ENCODE measurements around the gene FGF1. TPM values are rescaled to one million over a fixed set of nuclear protein-coding genes. Genes with fewer than 3 reads are reported as not detected.

FGF1 gene
- under 1 TPM in 5 of 6 experiments, not detected in 1; 0.12 to 0.56 (median 0.42) TPM for total RNA-seq
- long read RNA-seq, result 0 reads

- H3K4me1 ChIP-seq, result no peaks in the 10 kb centered on the region
- no peak within 1 kb of the TSS for H3K27ac ChIP-seq
- intact Hi-C loops (cut with DNase I), result no loop called here
- H3K36me3 ChIP-seq, result no peaks in the 10 kb centered on the region
- H3K27me3 ChIP-seq, result no peaks in the 10 kb centered on the region
- ATAC-seq (peak in 1 of 4 donors; percentile 24), DNase-seq (no peak)
- WGBS (ENCODE audit: insufficient coverage, low coverage, low lambda C conversion rate, missing lambda C conversion rate), result 68% methylated on average over 9 of the region's 12 CpGs
- TF ChIP-seq POLR2A (IDR thresholded peaks at IDR 0.05) (no peak), CTCF (IDR thresholded peaks at IDR 0.05) (no peak)
- no peaks in the 10 kb centered on the region for H3K9me3 ChIP-seq
- H3K4me3 ChIP-seq, result no peak within 1 kb of the TSS
Observed at GRCh38 chr5:142685418-142686209, at the start of gene FGF1. Gene FGF1, minus strand, starts transcription at chr5:142686090. Its CDS starts 71,963 bp downstream, at chr5:142614127.

GRCh38 chr5:142727735-142728047, 41.8 kb upstream of the FGF1 start:
- intact Hi-C loops (cut with DNase I), result no loop called here
- H3K27ac ChIP-seq, result no peak overlapping the region
- H3K4me1 ChIP-seq, result no peaks in the 10 kb centered on the region
- no peaks in the 10 kb centered on the region for H3K36me3 ChIP-seq
- no peak overlapping the region for H3K4me3 ChIP-seq
- DNase-seq, result no peak
- H3K27me3 ChIP-seq, result no peaks in the 10 kb centered on the region
- TF ChIP-seq POLR2A (IDR thresholded peaks at IDR 0.05), result no peak
- ATAC-seq, result no peak
- no peaks in the 10 kb centered on the region for H3K9me3 ChIP-seq
- WGBS (ENCODE audit: insufficient coverage, low coverage, low lambda C conversion rate, missing lambda C conversion rate), result 78% methylated on average over 2 of the region's 2 CpGs

GRCh38 chr5:142726188-142726731, 40.4 kb upstream of the FGF1 start:
- Histone ChIP-seq H3K36me3 (no peaks in the 10 kb centered on the region), H3K4me3 (no peak overlapping the region), H3K9me3 (no peaks in the 10 kb centered on the region), H3K27me3 (no peaks in the 10 kb centered on the region), H3K4me1 (peaks cover 0 to under 1% (median 0%) of the 10 kb centered on the region in 4 donors), H3K27ac (no peak overlapping the region)
- DNase-seq (no peak), ATAC-seq (peak in 1 of 4 donors; percentile 18)
- TF ChIP-seq POLR2A (IDR thresholded peaks at IDR 0.05), result no peak
- no peak for TF ChIP-seq CTCF (IDR thresholded peaks at IDR 0.05)
- intact Hi-C loops (cut with DNase I), result no loop called here
- WGBS (ENCODE audit: insufficient coverage, low coverage, low lambda C conversion rate, missing lambda C conversion rate), result 66% methylated on average over 2 of the region's 2 CpGs

GRCh38 chr5:142725231-142726187, 39.6 kb upstream of the FGF1 start:
- no peak for TF ChIP-seq CTCF (IDR thresholded peaks at IDR 0.05)
- TF ChIP-seq POLR2A (IDR thresholded peaks at IDR 0.05), result no peak
- Histone ChIP-seq H3K4me3 (no peak overlapping the region), H3K36me3 (no peaks in the 10 kb centered on the region), H3K9me3 (no peaks in the 10 kb centered on the region), H3K27me3 (no peaks in the 10 kb centered on the region), H3K4me1 (peaks cover 0 to 8% (median 3%) of the 10 kb centered on the region in 4 donors), H3K27ac (no peak overlapping the region)
- no peak for ATAC-seq
- 77% methylated on average over 3 of the region's 4 CpGs for WGBS (ENCODE audit: insufficient coverage, low coverage, low lambda C conversion rate, missing lambda C conversion rate)
- intact Hi-C loops (cut with DNase I), result no loop called here
- DNase-seq, result no peak
